Glutamatergic neuron (in vitro differentiated cells): ENCODE measurements around the gene GIPR. TPM values are rescaled to one million over a fixed set of nuclear protein-coding genes. Genes with fewer than 3 reads are reported as not detected.

Source experiments
- DNase-seq: peaks from one replicate; pipeline ENCODE4 v3.0.0; 2022
- H3K27ac Mint-ChIP-seq: one replicate; pipeline ENCODE4 v1.8.0; 2020; ENCODE audit warnings: mild to moderate bottlenecking, mixed read lengths, inconsistent platforms; ENCODE audit not compliant: unreplicated experiment
- H3K27me3 Mint-ChIP-seq: one replicate; pipeline ENCODE4 v1.8.0; 2020; ENCODE audit warnings: mild to moderate bottlenecking, moderate library complexity, mixed read lengths, inconsistent platforms; ENCODE audit not compliant: unreplicated experiment
- H3K36me3 Mint-ChIP-seq: one replicate; pipeline ENCODE4 v1.8.0; 2020; ENCODE audit warnings: mild to moderate bottlenecking, mixed read lengths, inconsistent platforms; ENCODE audit not compliant: unreplicated experiment
- H3K4me1 Mint-ChIP-seq: one replicate; pipeline ENCODE4 v1.8.0; 2020; ENCODE audit warnings: mild to moderate bottlenecking, low read depth, mixed read lengths, inconsistent platforms; ENCODE audit not compliant: unreplicated experiment
- H3K4me3 Mint-ChIP-seq: one replicate; pipeline ENCODE4 v1.8.0; 2020; ENCODE audit warnings: mild to moderate bottlenecking, mixed read lengths, inconsistent platforms; ENCODE audit not compliant: unreplicated experiment
- H3K9me3 Mint-ChIP-seq: one replicate; pipeline ENCODE4 v1.8.0; 2020; ENCODE audit warnings: mild to moderate bottlenecking, moderate library complexity, mixed read lengths, inconsistent platforms; ENCODE audit not compliant: unreplicated experiment
- CTCF ChIP-seq: fragments of 200-600 bp; sonication (generic); IDR thresholded peaks from one replicate; pipeline ENCODE4 v1.5.0; 2021; ENCODE audit not compliant: partially characterized antibody, unreplicated experiment
- total RNA-seq: library from RNA; stranded (reverse); fragmentation: NEBNext Ultra II Directional; extraction: Animal tissue kit (Norgen Biotek cat#: 25700); gene quantifications from one replicate; pipeline ENCODE4 v1.2.1, GENCODE V29; 2021; ENCODE audit not compliant: unreplicated experiment

GIPR gene
- total RNA-seq, 1 donor from 2014 or later, result 36.4 TPM

- H3K27me3 Mint-ChIP-seq, result peaks cover 7% of the 10 kb centered on the region
- H3K36me3 Mint-ChIP-seq, result peaks cover 8% of the 10 kb centered on the region
- peak; percentile 99 for TF ChIP-seq CTCF
- peaks cover 7% of the 10 kb centered on the region for H3K9me3 Mint-ChIP-seq
- H3K4me1 Mint-ChIP-seq, result peaks cover 16% of the 10 kb centered on the region
- peak overlapping the region; percentile 72 for H3K27ac Mint-ChIP-seq
- peak; percentile 96 for DNase-seq
- H3K4me3 Mint-ChIP-seq, result peak overlapping the region; percentile 90
Observed at GRCh38 chr19:45643024-45643926, 24.7 kb upstream of the GIPR start.

GRCh38 chr19:45643927-45644771 lies 23.9 kb upstream of the GIPR start:
- peak; percentile 32 for DNase-seq
- H3K27ac Mint-ChIP-seq, result peak overlapping the region; percentile 60
- no peak for TF ChIP-seq CTCF
- peaks cover 8% of the 10 kb centered on the region for H3K36me3 Mint-ChIP-seq
- H3K9me3 Mint-ChIP-seq, result peaks cover 7% of the 10 kb centered on the region
- peaks cover 7% of the 10 kb centered on the region for H3K27me3 Mint-ChIP-seq
- peaks cover 11% of the 10 kb centered on the region for H3K4me1 Mint-ChIP-seq
- H3K4me3 Mint-ChIP-seq, result peak overlapping the region; percentile 90

- Mint-ChIP-seq H3K9me3 (peaks cover 6% of the 10 kb centered on the region), H3K27ac (no peak overlapping the region), H3K4me1 (peaks cover 11% of the 10 kb centered on the region), H3K4me3 (peak overlapping the region; percentile 90), H3K27me3 (peaks cover 7% of the 10 kb centered on the region), H3K36me3 (peaks cover 8% of the 10 kb centered on the region)
- TF ChIP-seq CTCF, result no peak
- no peak for DNase-seq
Observed at GRCh38 chr19:45645068-45645630, 22.9 kb upstream of the GIPR start.

- H3K27ac Mint-ChIP-seq, result no peak overlapping the region
- H3K36me3 Mint-ChIP-seq, result peaks cover 7% of the 10 kb centered on the region
- DNase-seq, result peak; percentile 88
- peak overlapping the region; percentile 83 for H3K4me3 Mint-ChIP-seq
- H3K4me1 Mint-ChIP-seq, result peaks cover 11% of the 10 kb centered on the region
- H3K9me3 Mint-ChIP-seq, result peaks cover 5% of the 10 kb centered on the region
- H3K27me3 Mint-ChIP-seq, result peaks cover 5% of the 10 kb centered on the region
- TF ChIP-seq CTCF, result no peak
Observed at GRCh38 chr19:45645631-45646344, 22.2 kb upstream of the GIPR start.
